ENCODE data around the gene BFSP2.
A peak's percentile ranks its signal among the peaks of the same experiment; 100 is the strongest.
"Not testable (repeated sequence)": the region's sequence is repeated elsewhere in the genome, so short reads cannot be mapped to it uniquely, and the experiment has no call there.

Gene BFSP2

DNA sequence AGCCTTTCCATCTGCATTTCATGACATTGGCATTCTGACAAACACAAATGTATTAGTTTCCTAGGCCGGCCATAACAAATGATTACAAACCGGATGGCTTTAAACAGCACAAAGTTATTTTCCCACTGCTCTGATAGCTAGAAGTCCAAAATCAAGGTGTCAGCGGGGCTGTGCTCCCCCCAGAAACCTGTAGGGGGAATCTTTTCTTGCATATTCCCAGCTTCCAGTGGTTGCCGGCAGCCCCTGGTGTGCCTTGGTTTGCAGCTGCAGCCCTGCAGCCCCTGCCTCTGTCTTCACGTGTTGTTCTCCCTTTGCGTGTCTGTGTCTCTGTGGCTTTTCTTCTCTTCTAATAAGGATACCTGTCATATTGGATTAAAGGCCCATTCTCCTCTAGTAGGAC, 94.6 kb downstream of the BFSP2 start:
- no peak for DNase-seq (ENCODE audit: low spot score)
- H3K27ac Mint-ChIP-seq, result no peak overlapping the region
- peaks cover 52% of the 10 kb centered on the region for H3K4me1 Mint-ChIP-seq (ENCODE audit: low read depth)
- H3K4me3 Mint-ChIP-seq, result no peak overlapping the region
- no peaks in the 10 kb centered on the region for H3K9me3 Mint-ChIP-seq
- H3K27me3 Mint-ChIP-seq (ENCODE audit: low read depth), result no peaks in the 10 kb centered on the region
- peaks cover 3% of the 10 kb centered on the region for H3K36me3 Mint-ChIP-seq (ENCODE audit: low read depth)

- not testable (repeated sequence) for DNase-seq (ENCODE audit: low spot score); H3K27ac Mint-ChIP-seq; H3K27me3 Mint-ChIP-seq (ENCODE audit: low read depth); H3K4me3 Mint-ChIP-seq; H3K9me3 Mint-ChIP-seq; H3K36me3 Mint-ChIP-seq (ENCODE audit: low read depth)
- H3K4me1 Mint-ChIP-seq (ENCODE audit: low read depth), result peaks cover 41% of the 10 kb centered on the region
Observed at GRCh38 chr3:133502542-133502941, 102.7 kb downstream of the BFSP2 start.

DNA sequence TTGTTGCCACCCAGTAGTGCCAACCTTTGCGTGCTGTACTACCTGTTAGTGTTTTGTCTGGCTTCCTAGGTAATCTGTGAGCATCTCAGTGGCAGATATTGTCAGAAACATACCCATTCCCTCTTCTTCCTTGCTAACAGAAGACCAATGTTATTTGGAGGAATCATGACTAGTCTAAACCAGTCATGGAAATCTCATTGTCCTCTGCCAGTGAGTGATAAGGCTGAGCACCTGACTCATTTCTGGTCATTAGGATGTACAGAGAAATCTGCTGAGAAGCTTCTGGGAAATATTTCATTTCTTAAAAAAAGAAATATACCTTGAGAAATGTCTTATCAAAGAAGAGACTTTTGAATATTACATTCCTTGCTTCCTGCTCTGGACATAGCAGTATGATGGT, 103.6 kb downstream of the BFSP2 start:
- no peak for DNase-seq (ENCODE audit: low spot score)
- Mint-ChIP-seq H3K4me1 (ENCODE audit: low read depth) (peaks cover 40% of the 10 kb centered on the region), H3K9me3 (no peaks in the 10 kb centered on the region), H3K27me3 (ENCODE audit: low read depth) (no peaks in the 10 kb centered on the region), H3K36me3 (ENCODE audit: low read depth) (peaks cover 1% of the 10 kb centered on the region), H3K4me3 (no peak overlapping the region), H3K27ac (no peak overlapping the region)

DNA sequence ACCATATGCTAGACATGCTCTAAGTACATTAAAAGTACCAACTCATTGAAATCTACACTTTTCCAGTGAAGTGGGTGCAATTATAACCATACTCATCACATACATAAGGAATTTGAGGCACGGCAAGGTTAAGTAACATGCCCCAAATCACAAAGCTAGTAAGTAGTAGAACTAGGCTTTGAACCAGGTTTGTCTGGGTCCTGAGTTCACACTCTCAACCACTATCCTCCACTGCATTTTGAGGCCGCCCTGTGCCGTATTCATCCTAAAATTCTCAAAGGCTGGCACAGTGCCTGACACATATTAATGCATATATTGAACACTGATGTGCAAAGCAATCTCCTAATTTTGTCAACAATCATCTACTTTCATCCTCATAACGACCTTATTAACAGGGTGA, 104.9 kb downstream of the BFSP2 start:
- H3K4me3 Mint-ChIP-seq, result no peak overlapping the region
- peaks cover 33% of the 10 kb centered on the region for H3K4me1 Mint-ChIP-seq (ENCODE audit: low read depth)
- H3K27ac Mint-ChIP-seq, result no peak overlapping the region
- peaks cover 1% of the 10 kb centered on the region for H3K36me3 Mint-ChIP-seq (ENCODE audit: low read depth)
- no peaks in the 10 kb centered on the region for H3K27me3 Mint-ChIP-seq (ENCODE audit: low read depth)
- H3K9me3 Mint-ChIP-seq, result no peaks in the 10 kb centered on the region
- no peak for DNase-seq (ENCODE audit: low spot score)

DNA sequence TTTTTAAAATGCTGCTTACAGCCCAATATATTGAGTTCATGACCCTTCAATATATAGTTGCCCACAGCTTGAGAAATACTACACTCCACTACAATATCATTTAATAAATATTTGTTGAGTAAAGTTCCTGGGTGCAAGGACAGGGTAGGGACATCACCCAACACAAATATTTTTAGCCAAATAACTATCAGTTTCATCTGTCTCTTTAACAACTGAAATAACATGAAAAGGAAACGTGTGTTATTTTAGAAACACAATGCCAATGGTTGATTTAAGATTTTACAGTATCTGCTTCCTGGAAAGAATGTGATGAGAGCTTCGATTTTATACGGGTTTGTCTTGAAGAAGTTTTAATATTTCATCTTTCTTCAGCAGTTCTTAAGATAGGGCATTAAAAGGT, 106.0 kb downstream of the BFSP2 start:
- no peak for DNase-seq (ENCODE audit: low spot score)
- peaks cover 1% of the 10 kb centered on the region for H3K36me3 Mint-ChIP-seq (ENCODE audit: low read depth)
- H3K4me3 Mint-ChIP-seq, result peak overlapping the region; percentile 70
- no peaks in the 10 kb centered on the region for H3K27me3 Mint-ChIP-seq (ENCODE audit: low read depth)
- peaks cover 24% of the 10 kb centered on the region for H3K4me1 Mint-ChIP-seq (ENCODE audit: low read depth)
- peak overlapping the region; percentile 92 for H3K27ac Mint-ChIP-seq
- H3K9me3 Mint-ChIP-seq, result no peaks in the 10 kb centered on the region

DNA sequence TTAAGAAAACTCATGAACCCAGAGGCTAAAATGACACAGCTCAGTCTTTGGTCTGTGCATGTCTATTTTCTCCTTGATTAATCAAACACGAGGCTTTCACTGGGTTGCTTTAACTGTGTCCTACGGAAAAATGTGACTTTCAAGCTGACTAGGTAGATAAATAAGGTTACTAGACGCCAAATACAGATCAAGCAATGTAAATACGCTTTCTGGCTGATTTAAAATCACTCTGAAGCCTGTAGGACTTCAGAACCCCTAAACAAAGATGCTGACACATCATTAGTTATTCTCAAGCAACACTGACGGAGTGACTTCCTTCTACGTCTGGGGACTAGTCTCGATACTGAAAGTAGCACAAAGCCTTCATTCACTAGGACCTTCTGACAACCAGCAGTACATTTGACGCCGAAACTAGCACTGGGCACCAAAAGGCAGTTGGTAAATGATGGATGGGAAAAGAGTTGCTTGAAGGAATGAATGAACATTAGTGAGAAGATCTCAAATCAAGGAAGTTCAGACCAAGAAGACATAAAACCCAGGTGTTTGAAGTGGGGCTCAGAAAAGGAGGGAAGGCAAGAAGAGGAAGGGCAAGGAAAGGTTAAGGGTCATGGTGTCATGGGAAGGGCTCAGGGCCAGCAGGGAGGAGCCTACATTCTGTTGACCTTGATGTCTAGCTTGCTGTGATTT, 106.5 kb downstream of the BFSP2 start:
- DNase-seq (ENCODE audit: low spot score), result peak; percentile 22
- peak overlapping the region; percentile 92 for H3K27ac Mint-ChIP-seq
- H3K36me3 Mint-ChIP-seq (ENCODE audit: low read depth), result peaks cover 1% of the 10 kb centered on the region
- peaks cover 21% of the 10 kb centered on the region for H3K4me1 Mint-ChIP-seq (ENCODE audit: low read depth)
- H3K4me3 Mint-ChIP-seq, result peak overlapping the region; percentile 70
- no peaks in the 10 kb centered on the region for H3K27me3 Mint-ChIP-seq (ENCODE audit: low read depth)
- no peaks in the 10 kb centered on the region for H3K9me3 Mint-ChIP-seq

GRCh38 chr3:133509488-133509887, 109.6 kb downstream of the BFSP2 start:
- Mint-ChIP-seq H3K4me1 (ENCODE audit: low read depth) (peaks cover 12% of the 10 kb centered on the region), H3K9me3 (no peaks in the 10 kb centered on the region)

GRCh38 chr3:133512416-133513089, 112.7 kb downstream of the BFSP2 start:
- Mint-ChIP-seq H3K4me1 (ENCODE audit: low read depth) (no peaks in the 10 kb centered on the region), H3K4me3 (no peak overlapping the region), H3K27ac (no peak overlapping the region)

More at GRCh38 chr3:133509488-133509887, 109.6 kb downstream of the BFSP2 start:
- no peak for DNase-seq (ENCODE audit: low spot score)
- H3K4me3 Mint-ChIP-seq, result no peak overlapping the region
- no peaks in the 10 kb centered on the region for H3K36me3 Mint-ChIP-seq (ENCODE audit: low read depth)
- no peaks in the 10 kb centered on the region for H3K27me3 Mint-ChIP-seq (ENCODE audit: low read depth)
- no peak overlapping the region for H3K27ac Mint-ChIP-seq

DNA sequence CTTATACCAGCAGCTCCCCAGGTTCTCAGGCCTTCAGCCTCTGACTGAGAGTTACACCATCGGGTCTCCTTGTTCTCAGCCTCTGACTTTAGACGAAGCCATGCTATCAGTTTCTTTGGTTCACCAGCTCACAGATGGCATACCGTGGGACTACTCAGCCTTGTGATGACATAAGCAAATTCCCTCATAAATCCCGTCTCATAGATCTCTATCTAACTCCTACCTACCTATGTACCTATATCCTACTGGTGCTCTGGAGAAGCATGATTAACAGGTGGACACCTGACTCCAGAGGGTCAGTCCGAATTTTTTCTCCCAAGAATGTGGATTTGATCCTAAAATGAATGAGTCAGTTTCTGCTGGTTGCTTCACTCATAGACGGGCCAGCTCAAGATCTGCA, 114.6 kb downstream of the BFSP2 start:
- no peak overlapping the region for H3K27ac Mint-ChIP-seq

More at GRCh38 chr3:133512416-133513089, 112.7 kb downstream of the BFSP2 start:
- Mint-ChIP-seq H3K27me3 (ENCODE audit: low read depth) (no peaks in the 10 kb centered on the region), H3K9me3 (no peaks in the 10 kb centered on the region), H3K36me3 (ENCODE audit: low read depth) (no peaks in the 10 kb centered on the region)
- DNase-seq (ENCODE audit: low spot score), result no peak

DNA sequence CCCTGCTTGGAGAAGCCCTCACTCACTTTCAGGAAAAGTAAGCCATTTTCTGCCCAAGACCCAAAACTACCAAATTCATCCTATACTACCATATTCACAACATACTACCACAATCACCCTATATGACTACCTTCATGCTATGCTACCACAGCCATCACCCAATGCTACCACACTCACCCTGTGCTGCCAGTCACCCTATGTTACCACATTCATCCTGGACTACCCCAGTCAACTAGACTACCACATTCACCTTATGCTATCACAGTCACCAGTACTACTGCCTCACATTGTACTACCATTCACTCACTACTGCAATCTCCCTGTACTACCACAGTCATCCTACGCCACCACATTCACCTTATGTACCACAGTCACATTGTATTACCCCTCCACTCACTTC, 115.3 kb downstream of the BFSP2 start:
- no peaks in the 10 kb centered on the region for H3K27me3 Mint-ChIP-seq (ENCODE audit: low read depth)
- no peaks in the 10 kb centered on the region for H3K36me3 Mint-ChIP-seq (ENCODE audit: low read depth)
- no peaks in the 10 kb centered on the region for H3K9me3 Mint-ChIP-seq
- no peaks in the 10 kb centered on the region for H3K4me1 Mint-ChIP-seq (ENCODE audit: low read depth)
- DNase-seq (ENCODE audit: low spot score), result no peak
- no peak overlapping the region for H3K4me3 Mint-ChIP-seq
- H3K27ac Mint-ChIP-seq, result no peak overlapping the region

More for the DNA sequence above, 114.6 kb downstream of the BFSP2 start:
- no peaks in the 10 kb centered on the region for H3K27me3 Mint-ChIP-seq (ENCODE audit: low read depth)
- DNase-seq (ENCODE audit: low spot score), result no peak
- no peaks in the 10 kb centered on the region for H3K9me3 Mint-ChIP-seq
- H3K36me3 Mint-ChIP-seq (ENCODE audit: low read depth), result no peaks in the 10 kb centered on the region
- H3K4me3 Mint-ChIP-seq, result no peak overlapping the region
- no peaks in the 10 kb centered on the region for H3K4me1 Mint-ChIP-seq (ENCODE audit: low read depth)

- DNase-seq (ENCODE audit: low spot score), result no peak
- Mint-ChIP-seq H3K4me3 (no peak overlapping the region), H3K9me3 (no peaks in the 10 kb centered on the region), H3K27ac (no peak overlapping the region), H3K27me3 (ENCODE audit: low read depth) (peaks cover 4% of the 10 kb centered on the region), H3K36me3 (ENCODE audit: low read depth) (no peaks in the 10 kb centered on the region), H3K4me1 (ENCODE audit: low read depth) (no peaks in the 10 kb centered on the region)
Observed at GRCh38 chr3:133520286-133520685, 120.4 kb downstream of the BFSP2 start.

GRCh38 chr3:133520938-133521337, 121.1 kb downstream of the BFSP2 start:
- H3K36me3 Mint-ChIP-seq (ENCODE audit: low read depth); H3K27me3 Mint-ChIP-seq (ENCODE audit: low read depth); H3K27ac Mint-ChIP-seq; H3K9me3 Mint-ChIP-seq; H3K4me3 Mint-ChIP-seq; DNase-seq (ENCODE audit: low spot score); H3K4me1 Mint-ChIP-seq (ENCODE audit: low read depth): not testable (repeated sequence)

- H3K4me1 Mint-ChIP-seq (ENCODE audit: low read depth), result peaks cover under 1% of the 10 kb centered on the region
- no peaks in the 10 kb centered on the region for H3K36me3 Mint-ChIP-seq (ENCODE audit: low read depth)
- H3K9me3 Mint-ChIP-seq, result no peaks in the 10 kb centered on the region
- no peak overlapping the region for H3K4me3 Mint-ChIP-seq
- peaks cover 5% of the 10 kb centered on the region for H3K27me3 Mint-ChIP-seq (ENCODE audit: low read depth)
- no peak overlapping the region for H3K27ac Mint-ChIP-seq
- no peak for DNase-seq (ENCODE audit: low spot score)
Observed at GRCh38 chr3:133521946-133522345, 122.1 kb downstream of the BFSP2 start.

DNA sequence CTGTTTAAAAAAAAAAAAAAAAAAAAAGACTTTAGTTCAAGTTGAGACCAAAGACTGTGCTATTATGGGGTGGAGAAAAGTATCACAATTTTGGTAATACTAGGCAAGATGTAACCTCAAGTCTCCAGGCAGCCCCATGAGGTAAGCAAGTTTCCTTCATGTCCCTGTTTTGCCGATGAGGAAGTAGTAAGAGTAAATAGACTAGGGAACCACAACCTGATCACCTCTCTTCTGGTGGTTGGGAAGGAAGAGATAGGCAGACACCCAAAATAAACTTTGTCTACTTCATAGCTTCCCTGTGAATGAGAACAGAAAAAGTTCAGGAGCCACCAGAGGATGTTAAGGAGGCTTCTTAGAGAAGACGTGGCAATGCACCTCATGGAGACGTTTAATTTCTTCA, 123.9 kb downstream of the BFSP2 start:
- H3K27ac Mint-ChIP-seq; H3K4me1 Mint-ChIP-seq (ENCODE audit: low read depth); DNase-seq (ENCODE audit: low spot score); H3K36me3 Mint-ChIP-seq (ENCODE audit: low read depth); H3K9me3 Mint-ChIP-seq; H3K4me3 Mint-ChIP-seq: not testable (repeated sequence)
- peaks cover 13% of the 10 kb centered on the region for H3K27me3 Mint-ChIP-seq (ENCODE audit: low read depth)

Data from T-helper 2 cell treated with Interferon-gamma antibody and Interleukin-4, amounts not matched to agents 5 μg/mL and 100 μg/mL, for 36 hours (primary cell).